22Rv1 (cell line): ENCODE measurements around the gene SHROOM4.

ENCODE experiments used
- ZFX ChIP-seq: fragments of 450-650 bp; IDR thresholded peaks from 2 replicates; pipeline ENCODE4 v1.6.1; 2017; ENCODE audit warnings: antibody characterized with exemption, borderline replicate concordance
- TF ChIP-seq, protein P1 (sequence below): fragments of 450-650 bp; IDR thresholded peaks from 2 replicates; pipeline ENCODE4 v1.5.1; 2017; ENCODE audit warnings: mild to moderate bottlenecking

DNA sequence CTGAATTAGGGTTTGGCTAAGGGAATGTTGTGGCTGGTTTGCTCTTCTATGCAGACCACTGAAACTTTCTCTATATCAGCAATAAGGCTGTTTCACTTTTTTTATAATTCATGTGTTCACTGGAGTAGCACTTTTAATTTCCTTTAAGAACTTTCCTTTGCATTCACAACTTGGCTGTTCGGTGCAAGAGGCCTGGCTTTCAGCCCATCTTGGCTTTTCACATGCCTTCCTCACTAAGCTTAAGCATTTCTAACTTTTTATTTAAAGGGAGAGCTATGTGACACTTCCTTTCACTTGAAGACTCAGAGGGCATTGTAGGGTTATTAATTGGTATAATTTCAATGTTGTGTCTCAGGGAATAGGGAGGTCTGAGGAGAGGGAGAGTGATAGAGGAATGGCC is 142.3 kb downstream of the SHROOM4 start:
- TF ChIP-seq, protein P1, sequence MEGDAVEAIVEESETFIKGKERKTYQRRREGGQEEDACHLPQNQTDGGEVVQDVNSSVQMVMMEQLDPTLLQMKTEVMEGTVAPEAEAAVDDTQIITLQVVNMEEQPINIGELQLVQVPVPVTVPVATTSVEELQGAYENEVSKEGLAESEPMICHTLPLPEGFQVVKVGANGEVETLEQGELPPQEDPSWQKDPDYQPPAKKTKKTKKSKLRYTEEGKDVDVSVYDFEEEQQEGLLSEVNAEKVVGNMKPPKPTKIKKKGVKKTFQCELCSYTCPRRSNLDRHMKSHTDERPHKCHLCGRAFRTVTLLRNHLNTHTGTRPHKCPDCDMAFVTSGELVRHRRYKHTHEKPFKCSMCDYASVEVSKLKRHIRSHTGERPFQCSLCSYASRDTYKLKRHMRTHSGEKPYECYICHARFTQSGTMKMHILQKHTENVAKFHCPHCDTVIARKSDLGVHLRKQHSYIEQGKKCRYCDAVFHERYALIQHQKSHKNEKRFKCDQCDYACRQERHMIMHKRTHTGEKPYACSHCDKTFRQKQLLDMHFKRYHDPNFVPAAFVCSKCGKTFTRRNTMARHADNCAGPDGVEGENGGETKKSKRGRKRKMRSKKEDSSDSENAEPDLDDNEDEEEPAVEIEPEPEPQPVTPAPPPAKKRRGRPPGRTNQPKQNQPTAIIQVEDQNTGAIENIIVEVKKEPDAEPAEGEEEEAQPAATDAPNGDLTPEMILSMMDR = no peak
- no peak for TF ChIP-seq ZFX
